ENCODE data around the gene SLIT3.

SLIT3 gene

DNA sequence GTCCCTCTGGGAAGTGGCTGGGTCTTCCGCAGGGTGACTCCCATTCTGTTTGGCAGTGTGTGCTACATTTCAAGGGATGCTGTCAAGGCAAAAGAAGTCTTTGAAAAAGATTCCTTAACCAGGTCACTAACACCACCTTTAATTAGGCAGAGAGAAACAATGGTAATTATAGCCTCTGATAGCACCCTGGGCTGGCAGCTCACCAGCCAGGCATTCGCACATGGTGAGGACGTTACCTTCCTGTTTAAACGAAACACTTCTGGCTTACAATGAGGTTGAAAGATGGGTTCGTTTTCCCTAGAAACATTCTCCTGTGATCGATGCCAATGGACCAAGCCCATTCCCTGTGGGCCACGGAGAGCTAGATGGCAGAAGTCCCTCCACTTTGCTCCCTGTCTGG lies 491.7 kb downstream of the SLIT3 start:
- Histone ChIP-seq H3K36me3 (ENCODE audit: insufficient read depth) (no peaks in the 10 kb centered on the region), H3K9ac (no peak overlapping the region), H2AFZ (ENCODE audit: low read depth) (no peak overlapping the region), H3K79me2 (ENCODE audit: insufficient read depth, low read depth) (no peaks in the 10 kb centered on the region), H4K20me1 (ENCODE audit: insufficient read depth) (no peaks in the 10 kb centered on the region), H3K4me3 (IDR thresholded peaks at IDR 0.05; ENCODE audit: insufficient read depth, low read depth, low read length) (no peak overlapping the region), H3K4me1 (ENCODE audit: low read depth, poor library complexity, severe bottlenecking) (no peaks in the 10 kb centered on the region), H3K27ac (no peak overlapping the region), H3K27me3 (ENCODE audit: insufficient read depth, low read depth) (no peaks in the 10 kb centered on the region), H3K4me2 (no peak overlapping the region)
- TF ChIP-seq, protein P1, sequence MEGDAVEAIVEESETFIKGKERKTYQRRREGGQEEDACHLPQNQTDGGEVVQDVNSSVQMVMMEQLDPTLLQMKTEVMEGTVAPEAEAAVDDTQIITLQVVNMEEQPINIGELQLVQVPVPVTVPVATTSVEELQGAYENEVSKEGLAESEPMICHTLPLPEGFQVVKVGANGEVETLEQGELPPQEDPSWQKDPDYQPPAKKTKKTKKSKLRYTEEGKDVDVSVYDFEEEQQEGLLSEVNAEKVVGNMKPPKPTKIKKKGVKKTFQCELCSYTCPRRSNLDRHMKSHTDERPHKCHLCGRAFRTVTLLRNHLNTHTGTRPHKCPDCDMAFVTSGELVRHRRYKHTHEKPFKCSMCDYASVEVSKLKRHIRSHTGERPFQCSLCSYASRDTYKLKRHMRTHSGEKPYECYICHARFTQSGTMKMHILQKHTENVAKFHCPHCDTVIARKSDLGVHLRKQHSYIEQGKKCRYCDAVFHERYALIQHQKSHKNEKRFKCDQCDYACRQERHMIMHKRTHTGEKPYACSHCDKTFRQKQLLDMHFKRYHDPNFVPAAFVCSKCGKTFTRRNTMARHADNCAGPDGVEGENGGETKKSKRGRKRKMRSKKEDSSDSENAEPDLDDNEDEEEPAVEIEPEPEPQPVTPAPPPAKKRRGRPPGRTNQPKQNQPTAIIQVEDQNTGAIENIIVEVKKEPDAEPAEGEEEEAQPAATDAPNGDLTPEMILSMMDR (conservative IDR thresholded peaks at IDR 0.05; ENCODE audit: low read depth, low read length): no peak

DNA sequence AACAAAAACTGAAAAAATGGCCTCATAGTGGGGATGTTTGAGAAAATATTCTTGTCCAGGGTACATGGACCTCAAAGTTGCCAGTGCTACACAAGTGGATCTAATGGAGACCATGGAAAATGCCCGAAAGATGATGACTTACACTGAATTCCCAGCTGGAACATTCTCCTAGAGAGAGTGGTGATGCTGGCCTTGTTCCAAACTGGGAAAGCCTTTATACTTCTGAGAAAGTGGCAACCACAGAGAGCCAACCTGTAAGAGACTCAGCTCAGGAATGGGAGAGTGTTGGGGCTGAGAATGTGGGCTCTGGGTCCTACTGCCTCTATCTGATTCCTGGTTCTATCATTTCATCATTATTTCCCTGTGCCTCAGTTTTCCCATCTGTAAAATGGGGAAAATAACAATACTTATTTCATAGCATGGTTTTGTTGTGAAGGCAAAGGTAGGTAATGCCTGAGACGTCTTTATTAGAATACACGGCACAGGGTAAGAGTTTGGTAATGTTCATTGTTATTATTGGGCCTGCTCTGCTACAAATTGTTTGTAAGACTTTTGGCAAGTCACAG lies 492.8 kb downstream of the SLIT3 start:
- Histone ChIP-seq H3K36me3 (ENCODE audit: insufficient read depth) (no peaks in the 10 kb centered on the region), H3K9ac (no peak overlapping the region), H4K20me1 (ENCODE audit: insufficient read depth) (no peaks in the 10 kb centered on the region), H3K4me2 (no peak overlapping the region), H3K27ac (no peak overlapping the region), H3K79me2 (ENCODE audit: insufficient read depth, low read depth) (no peaks in the 10 kb centered on the region), H2AFZ (ENCODE audit: low read depth) (no peak overlapping the region), H3K27me3 (ENCODE audit: insufficient read depth, low read depth) (no peaks in the 10 kb centered on the region), H3K4me1 (ENCODE audit: low read depth, poor library complexity, severe bottlenecking) (no peaks in the 10 kb centered on the region), H3K4me3 (IDR thresholded peaks at IDR 0.05; ENCODE audit: insufficient read depth, low read depth, low read length) (no peak overlapping the region)
- TF ChIP-seq, protein P1 (conservative IDR thresholded peaks at IDR 0.05; ENCODE audit: low read depth, low read length): no peak

DNA sequence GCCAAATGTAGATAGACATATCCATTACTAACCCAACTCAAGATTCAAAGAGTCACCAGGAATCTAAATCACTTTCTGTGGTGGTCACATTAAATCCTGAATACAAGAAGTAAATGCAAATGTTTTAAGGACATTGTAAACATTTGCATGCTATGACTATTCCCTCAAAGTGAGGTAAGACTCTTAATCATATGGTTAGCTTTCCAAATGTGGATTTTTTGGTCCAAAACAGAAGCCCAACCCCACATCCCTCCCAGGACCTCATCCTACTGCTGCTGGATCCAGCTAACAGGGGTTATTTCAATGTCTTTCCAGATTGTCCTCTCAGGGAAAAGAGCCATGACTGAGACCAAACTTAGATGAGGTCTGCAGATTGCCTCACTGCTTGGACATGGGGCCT lies 493.7 kb downstream of the SLIT3 start:
- Histone ChIP-seq H3K4me1 (ENCODE audit: low read depth, poor library complexity, severe bottlenecking) (no peaks in the 10 kb centered on the region), H4K20me1 (ENCODE audit: insufficient read depth) (no peaks in the 10 kb centered on the region), H3K27me3 (ENCODE audit: insufficient read depth, low read depth) (no peaks in the 10 kb centered on the region), H3K4me3 (IDR thresholded peaks at IDR 0.05; ENCODE audit: insufficient read depth, low read depth, low read length) (no peak overlapping the region), H3K9ac (no peak overlapping the region), H3K36me3 (ENCODE audit: insufficient read depth) (no peaks in the 10 kb centered on the region), H3K27ac (no peak overlapping the region), H3K4me2 (no peak overlapping the region), H3K79me2 (ENCODE audit: insufficient read depth, low read depth) (no peaks in the 10 kb centered on the region), H2AFZ (ENCODE audit: low read depth) (no peak overlapping the region)
- TF ChIP-seq, protein P1 (conservative IDR thresholded peaks at IDR 0.05; ENCODE audit: low read depth, low read length): no peak

DNA sequence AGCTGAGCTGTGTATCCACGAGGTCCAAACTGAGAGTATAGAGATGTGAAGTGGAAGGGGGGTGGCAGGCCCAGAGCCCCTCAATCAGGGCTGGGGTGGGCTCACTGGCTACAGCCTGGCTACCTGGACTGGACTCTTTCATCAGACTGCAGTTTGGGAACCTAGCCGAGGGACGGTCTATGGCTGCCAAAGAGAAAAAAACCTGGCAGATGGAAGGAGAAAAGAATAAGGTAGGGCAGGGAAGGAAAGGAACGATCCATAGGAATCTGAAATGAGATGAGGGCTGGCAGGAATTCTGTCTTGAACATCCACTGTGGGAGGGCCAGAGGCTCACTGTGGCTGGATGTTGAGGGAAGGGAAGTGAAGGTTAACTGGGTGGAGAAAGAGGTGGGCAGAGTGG lies 497.4 kb downstream of the SLIT3 start:
- Histone ChIP-seq H3K4me3 (IDR thresholded peaks at IDR 0.05; ENCODE audit: insufficient read depth, low read depth, low read length) (no peak overlapping the region), H3K27me3 (ENCODE audit: insufficient read depth, low read depth) (no peaks in the 10 kb centered on the region), H3K4me2 (no peak overlapping the region), H4K20me1 (ENCODE audit: insufficient read depth) (no peaks in the 10 kb centered on the region), H3K27ac (no peak overlapping the region), H3K9ac (no peak overlapping the region), H3K4me1 (ENCODE audit: low read depth, poor library complexity, severe bottlenecking) (no peaks in the 10 kb centered on the region), H3K36me3 (ENCODE audit: insufficient read depth) (no peaks in the 10 kb centered on the region), H3K79me2 (ENCODE audit: insufficient read depth, low read depth) (no peaks in the 10 kb centered on the region), H2AFZ (ENCODE audit: low read depth) (no peak overlapping the region)
- TF ChIP-seq, protein P1 (conservative IDR thresholded peaks at IDR 0.05; ENCODE audit: low read depth, low read length): no peak
